GM21515 (cell line): ENCODE results near the gene C10orf143.

Experiments used
- ATAC-seq: cut with Tn5 transposase; IDR thresholded peaks from one replicate; pipeline ENCODE4 v1.9.1; 2021; ENCODE audit not compliant: unreplicated experiment

The C10orf143 gene

DNA sequence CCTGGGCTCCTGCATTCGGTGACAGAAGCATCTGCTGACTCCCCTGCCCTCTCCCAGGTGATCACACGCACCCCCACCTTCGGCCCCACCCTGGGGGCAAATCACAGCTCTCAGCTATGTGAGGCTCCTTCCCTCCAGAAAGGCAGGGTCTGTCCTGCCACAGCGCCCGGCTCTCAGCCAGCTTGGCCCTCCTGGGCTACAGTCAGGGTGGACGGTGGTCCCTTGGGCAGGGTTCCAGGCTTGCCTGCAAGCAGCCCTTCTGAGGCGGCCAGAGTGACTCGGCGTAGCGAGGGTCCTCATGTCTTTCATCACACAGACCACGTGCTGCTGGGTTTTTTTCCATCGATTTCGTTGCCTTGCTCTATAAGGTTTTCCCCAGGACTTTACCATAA is 93.0 kb downstream of the C10orf143 start:
- ATAC-seq: no peak

DNA sequence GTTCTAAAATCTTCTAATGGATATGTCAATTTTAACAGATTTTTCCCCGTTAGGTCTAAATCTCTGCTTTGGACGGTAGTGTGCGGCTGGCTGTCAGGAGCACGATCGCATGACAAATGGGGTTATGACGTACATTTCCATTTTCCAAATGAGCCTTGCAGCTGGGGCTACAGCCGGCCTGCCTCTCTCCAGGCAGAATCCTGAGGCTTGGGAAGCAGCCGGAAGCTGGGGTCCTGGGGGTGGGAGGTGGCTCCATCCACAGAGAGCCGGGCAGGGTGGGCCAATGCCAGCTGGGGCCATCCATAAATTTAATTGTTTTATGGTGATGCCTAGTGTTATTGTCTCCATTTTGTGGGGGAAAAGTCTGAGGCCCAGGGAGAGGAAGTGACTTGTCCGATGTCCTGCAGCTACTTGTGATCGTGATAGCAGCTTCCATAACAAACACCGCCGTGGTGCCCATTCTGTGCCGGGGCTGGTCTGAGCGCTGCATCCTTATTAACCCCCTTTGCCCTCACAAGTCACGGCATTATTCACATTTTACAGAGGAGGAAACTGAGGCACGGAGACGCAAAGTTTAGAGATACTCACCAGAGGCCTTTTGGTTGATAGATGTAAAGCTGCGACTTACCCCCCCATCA is 93.5 kb downstream of the C10orf143 start:
- no peak for ATAC-seq

DNA sequence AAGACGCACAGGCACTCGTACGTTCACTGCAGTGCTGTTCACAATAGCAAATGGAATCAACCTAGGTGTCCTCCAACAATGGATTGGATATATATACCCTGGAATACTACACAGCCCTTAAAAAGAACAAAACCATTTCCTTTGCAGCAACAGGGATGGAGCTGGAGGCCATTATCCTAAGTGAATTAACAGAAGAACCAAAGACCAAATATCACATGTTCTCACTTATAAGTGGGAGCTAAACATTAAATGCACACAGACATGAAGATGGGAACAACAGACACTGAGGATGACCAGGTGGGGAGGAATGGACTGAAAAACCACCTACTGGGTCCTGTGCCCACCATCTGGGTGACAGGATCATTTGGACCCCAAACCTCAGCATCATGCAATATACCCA is 94.5 kb downstream of the C10orf143 start:
- no peak for ATAC-seq

DNA sequence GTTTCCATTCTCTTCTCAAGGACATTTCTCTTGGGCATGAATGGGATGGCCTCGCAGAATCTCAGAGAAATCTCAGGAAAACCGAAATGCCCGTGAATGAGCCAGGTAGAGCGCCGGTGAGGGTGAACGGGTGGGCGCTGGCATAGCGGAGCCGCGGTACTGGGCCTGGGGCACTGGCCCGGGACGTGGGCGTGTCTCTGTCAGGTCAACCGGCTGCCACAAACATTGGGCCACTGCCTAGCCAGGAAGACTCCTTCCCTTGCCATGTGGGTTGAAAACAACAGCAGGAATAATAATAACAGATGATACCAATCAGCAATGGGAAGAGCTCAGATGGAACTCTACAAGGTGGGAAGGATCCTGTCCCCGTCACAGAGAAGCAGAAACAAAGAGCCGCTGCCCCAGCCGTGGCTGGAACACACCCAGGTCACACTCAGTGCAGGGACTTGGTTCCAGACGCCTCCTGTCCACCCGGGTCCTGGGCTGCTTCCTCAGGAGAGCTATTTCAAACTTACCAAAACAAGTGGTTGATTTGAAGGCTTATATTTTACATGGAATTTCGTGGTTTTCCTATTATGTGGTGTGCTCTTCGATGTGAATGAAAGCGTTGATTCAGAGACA is 95.4 kb downstream of the C10orf143 start:
- no peak for ATAC-seq

DNA sequence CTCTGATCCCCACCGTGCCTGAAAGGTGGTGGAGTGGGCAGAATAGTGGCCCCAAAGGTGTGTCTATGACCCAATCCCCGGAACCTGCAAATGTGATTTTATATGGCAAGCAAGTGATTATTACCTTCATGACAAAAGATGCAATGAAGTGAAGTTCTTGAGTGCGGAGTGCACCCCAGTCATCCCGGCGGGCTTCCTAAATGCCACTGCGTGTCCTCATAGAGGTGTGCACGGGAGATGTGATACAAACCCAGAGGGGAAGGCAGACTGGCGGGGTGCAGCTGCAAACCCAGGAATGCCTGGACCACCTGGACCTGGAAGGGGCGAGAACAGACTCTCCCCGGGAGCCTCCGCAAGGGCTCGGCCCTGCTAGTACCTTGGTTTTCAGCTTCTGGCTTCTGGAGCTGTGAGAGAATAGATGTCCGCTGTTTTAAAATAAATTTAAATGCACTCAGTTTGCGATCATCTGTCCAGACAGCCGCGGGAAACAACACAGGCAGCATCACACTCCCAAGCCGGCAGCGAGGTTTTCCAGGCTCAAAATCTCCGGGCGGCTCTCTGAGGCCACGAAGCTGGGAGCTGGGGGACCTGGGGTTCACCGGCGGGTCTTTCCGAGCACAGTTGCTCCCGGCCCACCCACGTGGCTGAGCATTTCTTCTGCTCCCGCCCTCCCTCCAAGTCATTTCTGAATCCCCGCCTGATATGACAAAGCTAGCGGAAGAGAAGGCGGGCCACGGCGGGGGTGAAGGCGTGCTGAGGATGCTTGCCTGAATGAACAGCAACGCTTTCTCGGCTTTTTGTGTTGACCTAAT is 96.2 kb downstream of the C10orf143 start:
- ATAC-seq: no peak
